ENCODE data around the gene BIN1.

BIN1 gene, protein sequence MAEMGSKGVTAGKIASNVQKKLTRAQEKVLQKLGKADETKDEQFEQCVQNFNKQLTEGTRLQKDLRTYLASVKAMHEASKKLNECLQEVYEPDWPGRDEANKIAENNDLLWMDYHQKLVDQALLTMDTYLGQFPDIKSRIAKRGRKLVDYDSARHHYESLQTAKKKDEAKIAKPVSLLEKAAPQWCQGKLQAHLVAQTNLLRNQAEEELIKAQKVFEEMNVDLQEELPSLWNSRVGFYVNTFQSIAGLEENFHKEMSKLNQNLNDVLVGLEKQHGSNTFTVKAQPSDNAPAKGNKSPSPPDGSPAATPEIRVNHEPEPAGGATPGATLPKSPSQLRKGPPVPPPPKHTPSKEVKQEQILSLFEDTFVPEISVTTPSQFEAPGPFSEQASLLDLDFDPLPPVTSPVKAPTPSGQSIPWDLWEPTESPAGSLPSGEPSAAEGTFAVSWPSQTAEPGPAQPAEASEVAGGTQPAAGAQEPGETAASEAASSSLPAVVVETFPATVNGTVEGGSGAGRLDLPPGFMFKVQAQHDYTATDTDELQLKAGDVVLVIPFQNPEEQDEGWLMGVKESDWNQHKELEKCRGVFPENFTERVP

GRCh38 chr2:127106991-127107621, at the start of gene BIN1:
Gene BIN1, minus strand, starts transcription at chr2:127107154. Its CDS starts 211 bp downstream, at chr2:127106943.
- H3K9ac ChIP-seq (ENCODE audit: low read length) = peak within 1 kb of the TSS; percentile 52
- H3K27me3 ChIP-seq (ENCODE audit: control insufficient read depth, insufficient read depth, low read length) = peaks cover 26% of the 10 kb centered on the region
- no peaks in the 10 kb centered on the region for H3K36me3 ChIP-seq (ENCODE audit: control insufficient read depth, low read depth, low read length)
- peaks cover 13% of the 10 kb centered on the region for H3K4me1 ChIP-seq (ENCODE audit: control insufficient read depth, low read depth, low read length)
- peak within 1 kb of the TSS; percentile 78 for H3K4me3 ChIP-seq (ENCODE audit: low read length)
- H3K9me3 ChIP-seq (ENCODE audit: control insufficient read depth, low read depth, low read length) = no peaks in the 10 kb centered on the region
- H3K27ac ChIP-seq (ENCODE audit: low read length) = no peak within 1 kb of the TSS

DNA sequence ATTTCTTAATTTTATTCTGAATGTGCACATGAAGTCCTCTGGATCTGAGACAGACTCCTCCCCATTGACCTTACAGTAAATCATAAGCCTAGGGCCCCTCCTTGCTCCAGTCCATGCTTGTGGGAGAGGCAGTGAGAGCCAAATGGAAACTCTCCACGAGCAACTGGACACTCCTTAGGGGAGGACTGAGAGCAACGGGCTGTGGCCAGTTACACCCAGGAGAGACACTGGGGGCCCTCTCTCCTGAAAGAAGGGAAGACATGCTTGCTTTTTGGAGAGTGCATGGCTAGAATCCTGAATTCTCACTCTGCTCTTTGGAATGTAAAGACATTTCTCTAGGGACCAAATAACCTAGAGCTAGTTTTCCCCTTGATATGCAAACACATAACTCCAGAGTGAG, 49.0 kb upstream of the BIN1 start:
- no peak overlapping the region for H3K9ac ChIP-seq (ENCODE audit: low read length)
- H3K4me1 ChIP-seq (ENCODE audit: control insufficient read depth, low read depth, low read length) = peaks cover 9% of the 10 kb centered on the region
- H3K27me3 ChIP-seq (ENCODE audit: control insufficient read depth, insufficient read depth, low read length) = no peaks in the 10 kb centered on the region
- H3K27ac ChIP-seq (ENCODE audit: low read length) = no peak overlapping the region
- no peaks in the 10 kb centered on the region for H3K36me3 ChIP-seq (ENCODE audit: control insufficient read depth, low read depth, low read length)
- no peaks in the 10 kb centered on the region for H3K9me3 ChIP-seq (ENCODE audit: control insufficient read depth, low read depth, low read length)
- no peak overlapping the region for H3K4me3 ChIP-seq (ENCODE audit: low read length)

DNA sequence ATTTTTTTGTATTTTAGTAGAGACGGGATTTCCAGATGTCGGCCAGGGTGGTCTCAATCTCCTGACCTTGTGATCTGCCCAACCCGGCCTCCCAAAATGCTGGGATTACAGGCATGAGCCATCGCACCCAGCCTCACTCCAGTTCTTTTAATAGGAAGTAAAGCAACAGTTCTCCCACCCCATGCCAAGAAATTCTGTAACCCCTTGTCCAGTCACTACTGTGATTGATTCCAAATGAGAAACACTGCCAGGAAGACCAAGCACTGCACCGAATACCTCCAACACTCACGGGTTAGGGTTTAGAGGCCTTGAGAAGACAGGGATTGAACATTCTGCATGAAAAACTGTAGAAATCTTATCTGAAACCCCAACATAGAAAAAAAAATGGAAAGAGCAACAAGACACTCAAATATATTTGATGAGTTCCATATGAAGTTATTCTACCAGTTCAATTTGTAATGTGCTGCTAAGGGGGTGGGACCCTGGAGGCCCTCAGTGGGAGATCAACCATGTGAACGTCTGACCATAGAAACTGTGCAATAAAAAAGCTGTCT, 48.2 kb upstream of the BIN1 start:
- no peak overlapping the region for H3K4me3 ChIP-seq (ENCODE audit: low read length)
- H3K27ac ChIP-seq (ENCODE audit: low read length) = no peak overlapping the region
- peaks cover 9% of the 10 kb centered on the region for H3K4me1 ChIP-seq (ENCODE audit: control insufficient read depth, low read depth, low read length)
- no peaks in the 10 kb centered on the region for H3K9me3 ChIP-seq (ENCODE audit: control insufficient read depth, low read depth, low read length)
- H3K9ac ChIP-seq (ENCODE audit: low read length) = no peak overlapping the region
- no peaks in the 10 kb centered on the region for H3K36me3 ChIP-seq (ENCODE audit: control insufficient read depth, low read depth, low read length)
- no peaks in the 10 kb centered on the region for H3K27me3 ChIP-seq (ENCODE audit: control insufficient read depth, insufficient read depth, low read length)

GRCh38 chr2:127154396-127154795, 47.4 kb upstream of the BIN1 start:
- no peak overlapping the region for H3K27ac ChIP-seq (ENCODE audit: low read length)
- peaks cover 9% of the 10 kb centered on the region for H3K4me1 ChIP-seq (ENCODE audit: control insufficient read depth, low read depth, low read length)
- H3K9me3 ChIP-seq (ENCODE audit: control insufficient read depth, low read depth, low read length) = no peaks in the 10 kb centered on the region
- H3K27me3 ChIP-seq (ENCODE audit: control insufficient read depth, insufficient read depth, low read length) = no peaks in the 10 kb centered on the region
- no peaks in the 10 kb centered on the region for H3K36me3 ChIP-seq (ENCODE audit: control insufficient read depth, low read depth, low read length)
- no peak overlapping the region for H3K4me3 ChIP-seq (ENCODE audit: low read length)
- no peak overlapping the region for H3K9ac ChIP-seq (ENCODE audit: low read length)

DNA sequence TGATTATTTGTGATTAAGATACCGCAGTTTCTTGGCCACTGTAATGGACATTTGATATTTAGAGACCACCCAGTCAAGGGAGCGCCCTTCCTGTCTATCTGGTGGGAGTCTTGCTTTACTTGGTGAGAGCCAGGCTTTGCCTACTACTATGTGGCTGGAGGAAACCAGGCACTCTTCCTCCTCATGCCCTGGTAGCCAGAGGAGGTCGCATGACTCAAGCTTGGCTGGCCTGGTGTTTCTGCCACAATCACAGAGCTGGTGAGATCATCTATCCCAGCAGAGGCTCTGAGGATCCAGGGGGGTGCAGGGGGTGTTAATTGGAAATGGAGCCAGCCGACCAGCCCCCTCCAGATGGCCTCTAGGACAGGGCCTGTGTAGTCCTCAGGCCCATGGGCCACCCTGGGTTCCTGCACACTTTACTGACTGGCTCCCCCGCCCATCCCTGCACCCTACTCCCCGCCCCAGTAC, 46.8 kb upstream of the BIN1 start:
- no peak overlapping the region for H3K9ac ChIP-seq (ENCODE audit: low read length)
- H3K9me3 ChIP-seq (ENCODE audit: control insufficient read depth, low read depth, low read length) = no peaks in the 10 kb centered on the region
- peaks cover 9% of the 10 kb centered on the region for H3K4me1 ChIP-seq (ENCODE audit: control insufficient read depth, low read depth, low read length)
- no peaks in the 10 kb centered on the region for H3K27me3 ChIP-seq (ENCODE audit: control insufficient read depth, insufficient read depth, low read length)
- H3K36me3 ChIP-seq (ENCODE audit: control insufficient read depth, low read depth, low read length) = no peaks in the 10 kb centered on the region
- H3K4me3 ChIP-seq (ENCODE audit: low read length) = no peak overlapping the region
- H3K27ac ChIP-seq (ENCODE audit: low read length) = no peak overlapping the region

GRCh38 chr2:127150996-127151395, 44.0 kb upstream of the BIN1 start:
- H3K4me1 ChIP-seq (ENCODE audit: control insufficient read depth, low read depth, low read length) = peaks cover 7% of the 10 kb centered on the region
- H3K9ac ChIP-seq (ENCODE audit: low read length) = no peak overlapping the region
- no peaks in the 10 kb centered on the region for H3K36me3 ChIP-seq (ENCODE audit: control insufficient read depth, low read depth, low read length)
- H3K27me3 ChIP-seq (ENCODE audit: control insufficient read depth, insufficient read depth, low read length) = no peaks in the 10 kb centered on the region
- H3K4me3 ChIP-seq (ENCODE audit: low read length) = no peak overlapping the region
- H3K9me3 ChIP-seq (ENCODE audit: control insufficient read depth, low read depth, low read length) = no peaks in the 10 kb centered on the region
- H3K27ac ChIP-seq (ENCODE audit: low read length) = no peak overlapping the region

- no peaks in the 10 kb centered on the region for H3K9me3 ChIP-seq (ENCODE audit: control insufficient read depth, low read depth, low read length)
These were observed 42.4 kb upstream of the BIN1 start for GRCh38 chr2:127149384-127149783.

GRCh38 chr2:127146820-127147502, 40.0 kb upstream of the BIN1 start:
- H3K9ac ChIP-seq (ENCODE audit: low read length) = no peak overlapping the region
- H3K27ac ChIP-seq (ENCODE audit: low read length) = no peak overlapping the region
- H3K36me3 ChIP-seq (ENCODE audit: control insufficient read depth, low read depth, low read length) = no peaks in the 10 kb centered on the region
- H3K4me3 ChIP-seq (ENCODE audit: low read length) = no peak overlapping the region
- no peaks in the 10 kb centered on the region for H3K9me3 ChIP-seq (ENCODE audit: control insufficient read depth, low read depth, low read length)
- H3K27me3 ChIP-seq (ENCODE audit: control insufficient read depth, insufficient read depth, low read length) = no peaks in the 10 kb centered on the region
- H3K4me1 ChIP-seq (ENCODE audit: control insufficient read depth, low read depth, low read length) = peaks cover 7% of the 10 kb centered on the region

More at GRCh38 chr2:127149384-127149783, 42.4 kb upstream of the BIN1 start:
- no peaks in the 10 kb centered on the region for H3K27me3 ChIP-seq (ENCODE audit: control insufficient read depth, insufficient read depth, low read length)
- H3K4me3 ChIP-seq (ENCODE audit: low read length) = no peak overlapping the region
- H3K27ac ChIP-seq (ENCODE audit: low read length) = no peak overlapping the region
- no peak overlapping the region for H3K9ac ChIP-seq (ENCODE audit: low read length)
- H3K36me3 ChIP-seq (ENCODE audit: control insufficient read depth, low read depth, low read length) = no peaks in the 10 kb centered on the region
- peaks cover 7% of the 10 kb centered on the region for H3K4me1 ChIP-seq (ENCODE audit: control insufficient read depth, low read depth, low read length)

DNA sequence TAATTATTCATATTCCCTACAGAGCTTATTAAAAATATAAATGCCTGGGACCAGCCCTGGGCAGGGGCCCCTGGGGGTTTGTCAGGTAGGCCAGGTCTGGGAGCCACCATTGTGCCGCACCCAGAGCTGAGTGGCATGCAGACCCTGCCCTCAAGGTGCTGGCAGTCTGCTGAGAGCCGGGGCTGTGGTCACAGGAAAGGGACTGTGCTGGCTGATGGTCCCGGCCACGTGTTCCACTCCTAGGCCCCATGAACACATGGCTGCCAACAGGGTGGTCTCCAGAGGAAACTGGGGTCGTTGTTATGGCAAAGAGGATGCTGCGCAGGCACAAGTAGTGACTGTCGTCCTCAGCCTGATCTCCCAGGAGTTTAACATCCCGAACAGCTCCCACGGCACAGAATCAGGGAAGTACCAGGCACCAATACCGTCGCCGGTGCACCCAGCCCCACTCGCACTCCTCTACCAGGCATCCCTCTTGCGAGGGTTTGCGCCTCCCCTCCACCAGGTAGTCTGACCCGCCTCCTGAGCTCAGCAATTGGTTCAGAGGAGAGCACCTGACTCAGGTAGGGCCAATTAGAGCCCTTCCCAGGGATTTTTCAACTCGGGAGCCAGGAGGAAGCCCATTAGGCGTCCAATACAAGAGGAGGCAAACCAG, 39.2 kb upstream of the BIN1 start:
- H3K4me3 ChIP-seq (ENCODE audit: low read length) = no peak overlapping the region
- H3K36me3 ChIP-seq (ENCODE audit: control insufficient read depth, low read depth, low read length) = no peaks in the 10 kb centered on the region
- no peak overlapping the region for H3K9ac ChIP-seq (ENCODE audit: low read length)
- H3K27me3 ChIP-seq (ENCODE audit: control insufficient read depth, insufficient read depth, low read length) = no peaks in the 10 kb centered on the region
- no peaks in the 10 kb centered on the region for H3K9me3 ChIP-seq (ENCODE audit: control insufficient read depth, low read depth, low read length)
- H3K4me1 ChIP-seq (ENCODE audit: control insufficient read depth, low read depth, low read length) = peaks cover 7% of the 10 kb centered on the region
- H3K27ac ChIP-seq (ENCODE audit: low read length) = no peak overlapping the region

- no peaks in the 10 kb centered on the region for H3K9me3 ChIP-seq (ENCODE audit: control insufficient read depth, low read depth, low read length)
- no peak overlapping the region for H3K9ac ChIP-seq (ENCODE audit: low read length)
- no peak overlapping the region for H3K27ac ChIP-seq (ENCODE audit: low read length)
These were observed 38.4 kb upstream of the BIN1 start for GRCh38 chr2:127145280-127145895.

More at GRCh38 chr2:127145280-127145895, 38.4 kb upstream of the BIN1 start:
- no peak overlapping the region for H3K4me3 ChIP-seq (ENCODE audit: low read length)
- H3K36me3 ChIP-seq (ENCODE audit: control insufficient read depth, low read depth, low read length) = no peaks in the 10 kb centered on the region
- peaks cover 7% of the 10 kb centered on the region for H3K4me1 ChIP-seq (ENCODE audit: control insufficient read depth, low read depth, low read length)
- no peaks in the 10 kb centered on the region for H3K27me3 ChIP-seq (ENCODE audit: control insufficient read depth, insufficient read depth, low read length)

Measured in iPS-18a (cell line).